ENCODE data around the gene RNF212.

RNF212 gene

DNA sequence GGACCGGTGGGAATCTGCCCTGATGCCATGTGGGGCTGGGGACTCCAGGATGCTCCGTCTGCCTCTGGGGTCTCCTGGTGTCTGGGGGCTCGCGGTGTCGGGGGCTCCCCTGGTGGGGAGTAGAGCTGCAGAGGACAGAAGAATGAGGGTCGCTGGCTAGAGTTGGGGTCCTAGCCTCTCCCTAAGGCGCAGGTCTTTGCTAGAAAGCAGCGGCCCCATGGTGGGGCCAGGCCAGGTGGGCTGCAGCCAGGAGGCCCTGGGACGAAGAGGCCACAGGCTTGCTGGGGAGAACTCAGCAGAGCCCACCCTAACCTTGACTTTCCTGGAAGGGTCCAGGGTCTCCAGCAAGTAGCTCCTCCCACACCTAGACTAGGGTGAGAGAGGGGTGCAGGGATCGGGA, 80.5 kb downstream of the RNF212 start:
- DNase-seq, result no peak

DNA sequence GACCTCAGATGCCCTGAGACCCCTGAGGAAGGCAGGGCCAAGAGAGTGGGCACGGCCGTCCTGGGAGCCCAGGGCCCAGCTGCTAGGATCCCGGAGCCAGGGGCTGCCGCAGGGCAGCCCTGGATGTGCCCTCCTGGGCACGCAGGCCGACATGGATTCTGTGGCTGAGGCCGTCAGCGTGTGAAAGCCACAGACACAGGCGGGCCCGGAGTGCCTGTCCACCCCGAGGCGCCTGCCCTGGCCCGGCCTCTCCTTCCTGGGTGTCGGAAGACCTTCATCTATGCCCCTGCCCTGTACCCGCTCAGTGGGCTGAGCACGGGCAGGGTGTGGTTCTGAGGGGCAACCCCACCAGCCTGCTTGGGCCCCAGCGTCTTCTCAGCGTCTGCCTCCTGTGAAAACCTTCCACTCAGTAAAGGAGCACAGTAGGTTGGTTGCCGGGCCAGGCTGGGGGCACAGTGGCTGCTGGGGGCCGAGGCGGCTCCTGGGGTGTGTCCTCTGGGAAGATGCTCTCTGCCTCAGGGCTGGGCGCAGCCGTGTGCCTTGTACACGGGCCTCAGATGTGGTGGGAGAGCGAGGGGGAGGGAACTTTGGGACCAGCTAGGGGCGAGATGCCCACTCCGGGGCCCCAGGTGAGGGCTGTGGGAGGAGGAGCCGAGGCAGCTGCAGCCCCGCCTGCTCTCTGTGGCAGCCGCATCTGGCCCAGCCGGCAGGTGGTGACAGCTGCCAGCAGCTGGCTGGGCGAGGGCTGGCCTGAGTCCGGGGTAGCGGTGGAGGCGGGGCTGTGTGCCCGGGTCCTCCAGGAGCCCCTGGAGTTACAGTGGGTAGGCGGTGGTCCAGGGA, 81.2 kb downstream of the RNF212 start:
- DNase-seq, result no peak

DNA sequence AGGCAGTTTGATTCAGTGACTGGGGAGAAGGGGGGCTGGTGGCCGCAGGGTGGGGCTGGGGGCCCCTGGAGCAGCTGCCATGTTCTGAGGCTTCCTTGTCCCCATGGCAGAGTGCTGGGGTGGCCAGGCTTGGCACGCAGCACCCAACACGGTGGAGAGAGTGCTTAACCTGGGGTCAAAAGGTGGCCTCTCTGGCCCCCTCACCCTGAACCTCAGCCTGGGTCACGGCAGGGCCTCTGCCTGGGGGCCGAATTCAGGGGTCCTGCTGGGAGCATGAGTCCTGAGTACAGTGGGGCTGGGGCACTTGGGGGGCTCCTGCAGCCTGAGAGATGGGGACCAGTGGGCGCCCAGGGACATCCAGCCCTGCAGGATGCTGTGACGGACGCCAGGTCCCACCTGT, 82.0 kb downstream of the RNF212 start:
- no peak for DNase-seq

DNA sequence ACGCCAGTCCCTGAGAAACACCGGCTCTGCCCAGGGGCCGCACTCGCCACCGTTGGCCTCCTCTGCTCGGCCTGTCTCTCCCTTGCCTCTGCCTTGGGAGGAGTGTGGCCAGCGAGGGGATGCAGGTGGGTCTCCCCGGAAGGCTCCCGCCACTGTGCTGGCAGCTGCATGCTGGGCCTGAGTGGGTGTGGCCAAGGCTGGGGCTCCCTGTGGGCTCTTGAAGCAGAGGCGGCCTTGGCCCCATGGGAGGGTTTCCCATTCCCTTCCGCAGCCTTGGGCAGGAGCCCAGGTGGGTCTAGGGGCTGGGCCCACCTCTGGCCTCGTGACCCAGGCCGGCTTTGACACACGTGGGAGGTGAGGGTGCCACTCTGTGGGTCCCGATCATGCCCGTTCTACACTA, 82.8 kb downstream of the RNF212 start:
- no peak for DNase-seq

DNA sequence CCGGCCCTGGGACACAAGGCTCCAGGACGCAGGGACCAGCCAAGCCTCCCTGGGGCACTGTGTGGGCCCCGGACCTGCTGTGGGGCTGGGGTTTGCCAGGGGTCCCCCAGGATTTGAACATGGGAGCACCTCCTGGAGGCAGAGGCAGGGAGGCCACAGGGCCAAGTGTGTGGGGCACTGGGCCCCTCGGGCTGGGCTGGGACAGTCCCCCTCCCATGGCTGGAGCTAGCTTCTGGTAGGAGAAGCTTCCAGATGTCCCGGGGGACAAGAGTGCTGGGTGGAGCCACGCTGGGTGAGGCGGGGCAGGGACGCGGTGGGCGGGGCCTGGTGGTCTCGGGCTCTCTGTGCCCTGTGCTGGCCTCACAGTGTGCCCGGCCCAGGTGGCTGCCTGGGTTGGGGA, 83.3 kb downstream of the RNF212 start:
- no peak for DNase-seq

DNA sequence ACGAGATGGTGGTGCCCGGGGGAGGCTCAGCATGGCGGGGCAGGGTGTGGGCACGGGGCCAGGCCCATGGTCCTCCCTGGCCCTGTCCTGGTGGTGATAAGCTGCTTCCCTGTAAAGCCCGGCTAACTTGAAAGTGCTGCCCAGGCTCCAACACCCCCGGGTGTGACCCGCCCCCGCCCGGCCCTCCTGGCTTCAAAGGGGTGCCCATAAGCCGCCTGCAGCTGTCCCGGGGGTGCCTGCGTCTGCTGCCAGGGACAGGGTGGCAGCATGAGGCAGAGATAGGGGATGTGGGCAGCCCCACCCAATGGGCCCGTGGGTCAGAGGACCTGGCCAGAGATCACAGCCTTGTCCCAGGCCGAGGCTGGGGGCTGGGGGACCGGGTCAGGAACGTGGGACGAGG, 83.8 kb downstream of the RNF212 start:
- no peak for DNase-seq

DNA sequence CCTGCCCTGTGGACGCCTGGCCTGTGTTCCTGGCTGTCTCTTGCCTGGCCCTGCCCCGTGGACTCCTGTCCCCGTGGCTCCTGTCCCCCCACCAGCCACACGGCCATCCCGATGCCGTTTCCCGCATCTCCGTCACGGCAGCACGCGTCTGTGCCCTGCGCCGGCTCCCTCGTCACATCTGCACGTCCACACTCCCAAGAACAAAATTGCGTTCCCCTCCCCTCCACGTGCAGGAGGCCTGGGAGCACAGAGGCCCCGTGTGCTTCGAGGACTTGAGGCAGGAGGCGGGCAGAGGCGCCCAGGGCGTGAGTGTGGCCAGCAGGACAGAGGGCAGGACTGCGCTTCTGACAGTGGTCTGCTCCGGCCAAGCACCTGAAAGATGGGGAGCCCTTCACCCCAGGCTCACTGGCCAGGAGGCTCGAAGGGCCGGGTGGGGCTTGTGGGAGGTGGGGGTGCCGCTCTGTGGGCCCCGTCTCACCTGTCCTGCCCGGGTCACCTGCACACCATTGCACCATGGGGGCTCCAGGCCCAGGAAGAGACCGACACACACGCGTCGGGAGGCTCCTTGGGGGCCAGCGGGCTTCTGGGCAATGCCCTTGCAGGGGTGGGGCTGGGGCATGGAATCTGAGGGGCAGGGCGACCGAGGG, 84.7 kb downstream of the RNF212 start:
- no peak for DNase-seq

DNA sequence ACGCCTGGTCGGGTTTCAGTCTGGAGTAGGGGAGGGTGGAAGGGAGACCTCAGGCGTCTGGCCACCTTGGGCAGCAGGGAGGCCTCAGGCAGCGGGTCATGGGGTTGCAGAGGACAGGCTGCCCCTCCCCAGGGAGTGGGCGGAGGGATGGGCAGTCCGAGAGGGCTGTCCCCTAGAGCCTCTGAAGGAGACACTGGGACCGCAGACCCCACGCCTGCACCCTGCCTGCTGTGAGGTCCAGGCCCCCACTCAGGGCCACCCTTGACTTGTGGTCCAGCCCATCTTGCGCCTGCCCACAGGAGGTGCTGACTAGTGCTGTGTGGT, 85.5 kb downstream of the RNF212 start:
- no peak for DNase-seq

DNA sequence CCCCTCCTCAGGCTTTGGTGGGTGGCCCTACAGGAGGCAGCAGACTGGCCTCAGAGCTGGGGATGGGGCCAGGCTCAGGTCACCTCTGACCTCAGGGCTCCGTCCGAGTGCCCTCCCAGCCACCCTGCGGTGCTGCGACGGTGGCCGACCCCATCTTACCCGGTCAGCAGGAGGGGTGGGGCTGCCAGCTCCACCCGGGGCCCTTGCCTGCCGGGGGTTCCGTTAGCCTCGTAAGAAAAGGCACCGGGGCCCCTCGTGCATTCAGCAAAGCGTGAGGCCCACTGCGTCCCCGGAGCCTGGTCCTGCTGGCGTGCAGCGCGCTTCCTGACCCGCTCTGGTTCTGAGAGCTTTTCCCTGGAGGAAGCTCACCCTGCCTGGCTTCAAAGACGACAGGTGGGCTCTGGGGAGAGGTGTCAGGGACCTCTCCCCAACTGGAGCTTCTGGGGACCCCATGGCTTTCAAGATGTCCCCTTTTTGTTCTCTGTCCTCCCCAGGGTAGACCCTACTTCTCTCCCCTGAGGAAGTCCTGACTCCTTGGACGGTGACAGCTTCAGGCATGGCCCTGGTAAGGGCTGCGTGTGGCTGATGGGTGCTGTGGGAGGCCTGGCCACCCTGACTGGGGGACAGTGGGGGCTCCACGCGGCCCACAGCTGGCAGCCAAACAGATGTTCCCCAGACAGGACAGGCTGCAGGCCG, 86.0 kb downstream of the RNF212 start:
- no peak for DNase-seq

DNA sequence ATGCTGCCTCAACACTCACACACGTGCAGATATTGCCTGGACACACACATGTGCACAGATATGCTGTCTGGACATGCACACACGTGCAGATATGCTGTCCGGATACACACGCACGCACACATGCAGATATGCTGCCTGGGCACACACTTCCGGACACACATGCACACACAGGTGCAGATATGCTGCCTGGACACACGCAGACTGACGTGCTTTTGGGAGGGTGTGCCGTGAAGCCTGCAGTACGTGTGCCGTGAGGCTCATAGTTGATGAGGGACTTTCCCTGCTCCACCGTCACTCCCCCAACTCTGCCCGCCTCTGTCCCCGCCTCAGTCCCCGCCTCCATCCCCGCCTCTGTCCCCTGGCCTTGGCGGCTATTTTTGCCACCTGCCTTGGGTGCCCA, 87.2 kb downstream of the RNF212 start:
- DNase-seq, result no peak

DNA sequence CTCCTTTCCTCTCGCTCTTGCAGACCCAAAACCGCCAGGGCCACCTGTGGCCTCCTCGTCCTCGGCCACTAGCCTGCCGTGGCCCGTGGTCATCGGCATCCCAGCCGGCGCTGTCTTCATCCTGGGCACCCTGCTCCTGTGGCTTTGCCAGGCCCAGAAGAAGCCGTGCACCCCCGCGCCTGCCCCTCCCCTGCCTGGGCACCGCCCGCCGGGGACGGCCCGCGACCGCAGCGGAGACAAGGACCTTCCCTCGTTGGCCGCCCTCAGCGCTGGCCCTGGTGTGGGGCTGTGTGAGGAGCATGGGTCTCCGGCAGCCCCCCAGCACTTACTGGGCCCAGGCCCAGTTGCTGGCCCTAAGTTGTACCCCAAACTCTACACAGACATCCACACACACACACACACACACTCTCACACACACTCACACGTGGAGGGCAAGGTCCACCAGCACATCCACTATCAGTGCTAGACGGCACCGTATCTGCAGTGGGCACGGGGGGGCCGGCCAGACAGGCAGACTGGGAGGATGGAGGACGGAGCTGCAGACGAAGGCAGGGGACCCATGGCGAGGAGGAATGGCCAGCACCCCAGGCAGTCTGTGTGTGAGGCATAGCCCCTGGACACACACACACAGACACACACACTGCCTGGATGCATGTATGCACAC, 88.3 kb downstream of the RNF212 start:
- DNase-seq, result no peak

DNA sequence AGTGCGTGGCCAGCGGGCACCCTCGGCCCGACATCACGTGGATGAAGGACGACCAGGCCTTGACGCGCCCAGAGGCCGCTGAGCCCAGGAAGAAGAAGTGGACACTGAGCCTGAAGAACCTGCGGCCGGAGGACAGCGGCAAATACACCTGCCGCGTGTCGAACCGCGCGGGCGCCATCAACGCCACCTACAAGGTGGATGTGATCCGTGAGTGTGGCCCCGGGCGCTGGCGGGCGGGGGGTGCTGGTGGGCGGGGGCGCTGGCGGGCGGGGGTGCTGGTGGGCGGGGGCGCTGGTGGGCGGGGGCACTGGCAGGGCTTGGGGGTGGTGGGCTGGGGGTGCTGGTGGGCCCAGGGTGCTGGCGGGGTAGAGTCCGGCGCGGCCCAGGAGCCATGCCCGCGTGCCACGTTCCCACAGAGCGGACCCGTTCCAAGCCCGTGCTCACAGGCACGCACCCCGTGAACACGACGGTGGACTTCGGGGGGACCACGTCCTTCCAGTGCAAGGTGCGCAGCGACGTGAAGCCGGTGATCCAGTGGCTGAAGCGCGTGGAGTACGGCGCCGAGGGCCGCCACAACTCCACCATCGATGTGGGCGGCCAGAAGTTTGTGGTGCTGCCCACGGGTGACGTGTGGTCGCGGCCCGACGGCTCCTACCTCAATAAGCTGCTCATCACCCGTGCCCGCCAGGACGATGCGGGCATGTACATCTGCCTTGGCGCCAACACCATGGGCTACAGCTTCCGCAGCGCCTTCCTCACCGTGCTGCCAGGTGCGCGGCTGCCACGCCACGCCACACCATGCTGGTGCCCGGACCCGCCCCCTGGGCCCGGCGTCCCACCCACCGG, 89.2 kb downstream of the RNF212 start:
- DNase-seq, result no peak

DNA sequence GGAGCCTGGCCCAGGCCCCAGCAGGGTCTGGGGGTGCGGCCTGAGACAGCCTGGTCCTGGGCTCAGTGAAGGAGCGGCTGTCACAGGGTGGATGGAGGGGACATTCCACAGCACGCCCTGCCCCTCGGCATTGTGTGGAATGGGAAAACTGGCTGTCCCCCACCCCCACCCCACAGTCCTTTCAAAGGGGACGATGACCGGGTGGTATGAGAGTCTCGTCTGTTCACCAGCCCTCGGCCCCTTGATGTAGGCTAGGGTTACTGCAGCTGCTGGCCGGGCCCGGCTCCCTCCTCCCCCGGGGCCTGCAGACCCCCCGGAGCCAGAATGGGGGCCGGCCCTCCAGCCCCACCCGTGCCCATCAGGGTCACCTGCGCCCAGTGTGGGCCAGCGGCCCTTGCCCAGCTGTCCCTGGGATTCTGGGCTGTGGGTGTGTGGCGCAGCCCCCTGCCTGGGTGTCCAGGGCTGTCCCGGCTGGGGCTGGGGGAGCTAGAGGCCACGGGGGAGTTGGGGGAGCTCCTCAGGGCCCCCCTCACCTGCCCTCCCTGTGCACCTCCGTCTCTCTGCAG, 90.2 kb downstream of the RNF212 start:
- DNase-seq, result no peak

DNA sequence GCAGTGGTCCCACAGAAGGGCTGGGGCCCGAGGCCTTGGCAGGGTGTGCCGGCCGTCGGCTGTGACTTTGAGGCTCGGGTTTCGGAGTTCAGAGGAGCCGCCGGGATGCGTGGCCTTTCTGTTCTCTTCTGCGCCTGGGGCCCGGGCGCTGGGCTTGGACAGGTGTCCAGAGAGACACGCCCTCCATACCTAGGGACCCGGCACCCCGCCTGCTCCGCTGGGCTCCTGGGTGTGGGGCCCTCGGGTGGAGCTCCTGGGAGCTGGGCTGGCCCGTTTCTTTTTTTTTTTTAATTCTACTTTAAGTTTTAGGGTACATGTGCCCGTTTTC, 90.7 kb downstream of the RNF212 start:
- DNase-seq, result no peak

DNA sequence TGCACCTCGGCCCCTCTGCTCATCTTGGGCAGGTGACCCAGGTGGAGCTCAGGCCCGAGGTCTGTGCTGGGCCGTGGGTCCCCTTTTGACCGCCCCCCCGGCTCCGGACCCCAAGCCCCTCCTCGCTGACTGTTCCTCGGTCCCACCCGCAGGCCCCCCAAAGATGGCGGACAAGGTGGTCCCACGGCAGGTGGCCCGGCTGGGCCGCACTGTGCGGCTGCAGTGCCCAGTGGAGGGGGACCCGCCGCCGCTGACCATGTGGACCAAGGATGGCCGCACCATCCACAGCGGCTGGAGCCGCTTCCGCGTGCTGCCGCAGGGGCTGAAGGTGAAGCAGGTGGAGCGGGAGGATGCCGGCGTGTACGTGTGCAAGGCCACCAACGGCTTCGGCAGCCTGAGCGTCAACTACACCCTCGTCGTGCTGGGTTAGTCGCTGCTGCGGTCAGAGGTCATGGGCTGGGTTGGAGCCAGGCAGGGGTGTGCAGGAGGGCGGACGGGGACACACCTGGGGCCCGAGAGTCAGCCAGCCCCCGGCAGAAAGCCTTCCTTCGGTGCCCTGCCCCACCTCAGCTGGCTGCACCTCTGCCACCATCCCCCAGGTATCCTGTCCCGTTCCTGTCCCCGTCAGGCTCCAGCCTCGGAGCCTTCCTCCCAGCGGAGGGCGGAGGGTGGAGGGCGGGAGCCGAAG, 91.2 kb downstream of the RNF212 start:
- no peak for DNase-seq
